H1 (cell line): ENCODE data around the gene SLC25A11. TPM values are rescaled to one million over a fixed set of nuclear protein-coding genes. Genes with fewer than 3 reads are reported as not detected.

Source experiments
- BRCA1 ChIP-seq: IDR thresholded peaks from 2 replicates; pipeline ENCODE4 v1.6.1; 2012; ENCODE audit warnings: low read depth, low read length, improper control_type of control experiment
- CHD1 ChIP-seq: IDR thresholded peaks from 2 replicates; pipeline ENCODE4 v1.6.1; 2012; ENCODE audit warnings: low read depth, low read length, improper control_type of control experiment
- HDAC2 ChIP-seq, 2 experiments: fragments of 300-600 bp in 1 of 2; sonication (generic) in 1 of 2; IDR thresholded peaks; 2 replicates each; pipeline ENCODE4 v1.6.1; 2011 to 2012; ENCODE audit warnings: low read depth in 2 of 2, low read length in 2 of 2, mild to moderate bottlenecking in 2 of 2, moderate library complexity in 2 of 2, borderline replicate concordance in 1 of 2, inconsistent platforms in 1 of 2
- JUN ChIP-seq: IDR thresholded peaks from 2 replicates; pipeline ENCODE4 v1.6.1; 2011; ENCODE audit warnings: low read depth, mild to moderate bottlenecking, improper control_type of control experiment, low read length
- KDM1A ChIP-seq: fragments of 200-600, 300-600 bp; sonication (generic); IDR thresholded peaks from 2 replicates; pipeline ENCODE4 v1.7.1; 2016; ENCODE audit warnings: mild to moderate bottlenecking, low read length, borderline replicate concordance
- POLR2A ChIP-seq, 2 experiments: IDR thresholded peaks; 1 replicate in 1 of 2; 2 replicates in 1 of 2; pipeline ENCODE4 v1.6.1; 2011; ENCODE audit warnings: low read depth in 2 of 2, low read length in 2 of 2, mild to moderate bottlenecking in 2 of 2; ENCODE audit errors: control extremely low read depth in 1 of 2
- SIX5 ChIP-seq: IDR thresholded peaks from 2 replicates; pipeline ENCODE4 v1.6.1; 2011; ENCODE audit warnings: mild to moderate bottlenecking, low read depth, low read length
- polyA plus RNA-seq, 7 experiments: library from polyadenylated mRNA; depleted of rRNA in 3 of 7; stranded (reverse) in 5 of 7; unstranded in 2 of 7; fragments of >200 nt in 5 of 7; fragments of 200-250 nt in 2 of 7; gene quantifications; 1 replicate in 5 of 7; 2 replicates in 1 of 7; 4 replicates in 1 of 7; pipeline versions ENCODE4 v1.2.1 to v1.2.3, GENCODE V29; 2011 to 2013; ENCODE audit warnings: missing spikeins in 2 of 7, mixed read lengths in 2 of 7
- total RNA-seq: library from RNA; stranded (reverse); fragmentation: NEBNext Ultra II Directional; extraction: Animal tissue kit (Norgen Biotek cat#: 25700); gene quantifications from 2 replicates; pipeline ENCODE4 v1.2.1, GENCODE V29; 2021
- TF ChIP-seq, protein P1 (sequence below): IDR thresholded peaks from 2 replicates; pipeline ENCODE4 v1.6.1; 2011; ENCODE audit warnings: low read length, improper control_type of control experiment
- TF ChIP-seq, protein P2 (sequence below), 3 experiments: IDR thresholded peaks; 1 replicate in 2 of 3; 2 replicates in 1 of 3; pipeline versions ENCODE4 v1.5.1 to v1.6.1; 2011; ENCODE audit warnings: low read length in 3 of 3, mild to moderate bottlenecking in 3 of 3, inconsistent platforms in 2 of 3, low read depth in 1 of 3, moderate library complexity in 1 of 3; ENCODE audit not compliant: insufficient read depth in 1 of 3; ENCODE audit errors: control extremely low read depth in 1 of 3

SLC25A11 gene
- total and polyA plus RNA-seq, 2 of the 8 experiments (the other 6 are each of a cell fraction or from before 2014, with no cell fraction given) = 55.9 to 97.0 TPM

DNA sequence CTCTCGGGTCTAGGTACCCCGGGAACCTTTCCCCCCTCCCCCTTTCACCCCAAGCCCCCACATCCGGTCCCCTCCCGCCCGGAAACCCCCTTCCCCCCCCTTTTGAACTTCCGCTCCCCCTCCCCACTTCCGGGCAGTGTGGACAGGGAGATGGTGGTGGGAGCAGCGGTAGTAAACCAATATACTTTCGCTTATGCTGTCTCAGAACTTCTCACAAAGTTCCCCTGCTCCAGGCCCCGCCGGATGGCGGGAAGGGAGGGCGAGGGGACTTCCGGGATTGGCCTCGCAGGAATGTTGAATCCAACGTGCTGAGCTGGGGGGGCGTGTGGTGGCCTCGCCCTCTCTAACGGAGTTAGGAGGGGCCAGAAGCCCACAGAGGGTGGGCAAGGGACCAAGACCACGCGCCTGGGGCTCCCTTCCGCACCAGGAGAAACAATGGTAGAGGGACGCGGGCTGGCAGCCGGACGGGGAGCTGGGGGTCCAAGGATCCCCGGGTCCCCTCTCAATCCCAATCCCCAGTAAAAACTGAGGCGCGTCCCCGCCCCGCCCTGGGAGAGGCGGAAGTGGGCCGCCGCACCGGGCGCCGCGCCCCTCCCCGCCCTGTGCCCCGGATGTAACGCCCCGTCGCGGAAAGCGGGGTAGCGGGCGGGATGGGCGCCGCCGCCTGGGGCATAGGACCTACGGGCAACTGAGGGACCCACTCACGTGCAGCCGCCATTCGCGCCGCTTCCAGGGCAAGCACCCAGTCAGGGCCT lies 7.7 kb upstream of the SLC25A11 start (continued):
- TF ChIP-seq, protein P1, sequence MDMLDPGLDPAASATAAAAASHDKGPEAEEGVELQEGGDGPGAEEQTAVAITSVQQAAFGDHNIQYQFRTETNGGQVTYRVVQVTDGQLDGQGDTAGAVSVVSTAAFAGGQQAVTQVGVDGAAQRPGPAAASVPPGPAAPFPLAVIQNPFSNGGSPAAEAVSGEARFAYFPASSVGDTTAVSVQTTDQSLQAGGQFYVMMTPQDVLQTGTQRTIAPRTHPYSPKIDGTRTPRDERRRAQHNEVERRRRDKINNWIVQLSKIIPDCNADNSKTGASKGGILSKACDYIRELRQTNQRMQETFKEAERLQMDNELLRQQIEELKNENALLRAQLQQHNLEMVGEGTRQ = no peak
- no peak for TF ChIP-seq SIX5
- TF ChIP-seq, protein P2, sequence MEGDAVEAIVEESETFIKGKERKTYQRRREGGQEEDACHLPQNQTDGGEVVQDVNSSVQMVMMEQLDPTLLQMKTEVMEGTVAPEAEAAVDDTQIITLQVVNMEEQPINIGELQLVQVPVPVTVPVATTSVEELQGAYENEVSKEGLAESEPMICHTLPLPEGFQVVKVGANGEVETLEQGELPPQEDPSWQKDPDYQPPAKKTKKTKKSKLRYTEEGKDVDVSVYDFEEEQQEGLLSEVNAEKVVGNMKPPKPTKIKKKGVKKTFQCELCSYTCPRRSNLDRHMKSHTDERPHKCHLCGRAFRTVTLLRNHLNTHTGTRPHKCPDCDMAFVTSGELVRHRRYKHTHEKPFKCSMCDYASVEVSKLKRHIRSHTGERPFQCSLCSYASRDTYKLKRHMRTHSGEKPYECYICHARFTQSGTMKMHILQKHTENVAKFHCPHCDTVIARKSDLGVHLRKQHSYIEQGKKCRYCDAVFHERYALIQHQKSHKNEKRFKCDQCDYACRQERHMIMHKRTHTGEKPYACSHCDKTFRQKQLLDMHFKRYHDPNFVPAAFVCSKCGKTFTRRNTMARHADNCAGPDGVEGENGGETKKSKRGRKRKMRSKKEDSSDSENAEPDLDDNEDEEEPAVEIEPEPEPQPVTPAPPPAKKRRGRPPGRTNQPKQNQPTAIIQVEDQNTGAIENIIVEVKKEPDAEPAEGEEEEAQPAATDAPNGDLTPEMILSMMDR (IDR thresholded peaks at IDR 0.05; ENCODE audit: control extremely low read depth in 1 of 3, insufficient read depth in 1 of 3, low read depth in 1 of 3, low read length in 3 of 3) = no peak
- TF ChIP-seq CHD1 = no peak
- no peak for TF ChIP-seq JUN
- no peak for TF ChIP-seq KDM1A
- TF ChIP-seq BRCA1 = no peak
- TF ChIP-seq POLR2A (IDR thresholded peaks at IDR 0.05; ENCODE audit: control extremely low read depth in 1 of 2, low read depth in 2 of 2, low read length in 2 of 2) = peak; percentile 61 to 66; a peak in 2 of 3 replicates
- TF ChIP-seq HDAC2 (IDR thresholded peaks at IDR 0.05; ENCODE audit: borderline replicate concordance in 1 of 2, low read depth in 2 of 2, low read length in 2 of 2) = no peak
